Measurements from ENCODE around the gene SGTA. TPM values are rescaled to one million over a fixed set of nuclear protein-coding genes. Genes with fewer than 3 reads are reported as not detected.

SGTA gene
- total RNA-seq, 2 experiments from 2014 or later = 53.0 to 62.2 TPM

- Mint-ChIP-seq H3K9me3 (ENCODE audit: low read depth) (no peaks in the 10 kb centered on the region), H3K36me3 (ENCODE audit: low read depth) (peaks cover 16% of the 10 kb centered on the region), H3K27me3 (no peaks in the 10 kb centered on the region), H3K4me1 (no peaks in the 10 kb centered on the region), H3K4me3 (no peak overlapping the region), H3K27ac (no peak overlapping the region)
- ChIA-PET POLR2A (no interaction called here), CTCF (no interaction called here)
- no peak for ATAC-seq
- intact Hi-C loops (cut with DNase I, micrococcal nuclease) = no loop called here
- DNase-seq = no peak
Observed at GRCh38 chr19:2808129-2808941, 25.3 kb upstream of the SGTA start.

- H3K9me3 Mint-ChIP-seq (ENCODE audit: low read depth) = no peaks in the 10 kb centered on the region
- no peaks in the 10 kb centered on the region for H3K27me3 Mint-ChIP-seq
- no peak overlapping the region for H3K27ac Mint-ChIP-seq
- peaks cover 23% of the 10 kb centered on the region for H3K36me3 Mint-ChIP-seq (ENCODE audit: low read depth)
- intact Hi-C loops (cut with DNase I, micrococcal nuclease) = no loop called here
- H3K4me1 Mint-ChIP-seq = no peaks in the 10 kb centered on the region
- DNase-seq (no peak), ATAC-seq (no peak)
- ChIA-PET POLR2A (no interaction called here), CTCF (no interaction called here)
- no peak overlapping the region for H3K4me3 Mint-ChIP-seq
Observed at GRCh38 chr19:2807379-2808128, 24.5 kb upstream of the SGTA start.

GRCh38 chr19:2806736-2807378, 23.8 kb upstream of the SGTA start:
- Mint-ChIP-seq H3K27me3 (no peaks in the 10 kb centered on the region), H3K27ac (no peak overlapping the region), H3K4me1 (no peaks in the 10 kb centered on the region), H3K9me3 (ENCODE audit: low read depth) (no peaks in the 10 kb centered on the region), H3K36me3 (ENCODE audit: low read depth) (peaks cover 26% of the 10 kb centered on the region), H3K4me3 (no peak overlapping the region)
- ATAC-seq (no peak), DNase-seq (no peak)
- POLR2A ChIA-PET = no interaction called here
- CTCF ChIA-PET = no interaction called here
- intact Hi-C loops (cut with DNase I, micrococcal nuclease) = no loop called here

- H3K9me3 Mint-ChIP-seq (ENCODE audit: low read depth) = no peaks in the 10 kb centered on the region
- H3K4me1 Mint-ChIP-seq = no peaks in the 10 kb centered on the region
- H3K27ac Mint-ChIP-seq = no peak overlapping the region
- H3K27me3 Mint-ChIP-seq = no peaks in the 10 kb centered on the region
- DNase-seq (no peak), ATAC-seq (no peak)
- H3K4me3 Mint-ChIP-seq = no peak overlapping the region
- POLR2A ChIA-PET = no interaction called here
- peaks cover 28% of the 10 kb centered on the region for H3K36me3 Mint-ChIP-seq (ENCODE audit: low read depth)
- CTCF ChIA-PET = no interaction called here
- intact Hi-C loops (cut with DNase I, micrococcal nuclease) = no loop called here
Observed at GRCh38 chr19:2805991-2806649, 23.0 kb upstream of the SGTA start.

GRCh38 chr19:2805261-2805900, 22.3 kb upstream of the SGTA start:
- H3K4me3 Mint-ChIP-seq = no peak overlapping the region
- no peak for ATAC-seq
- H3K36me3 Mint-ChIP-seq (ENCODE audit: low read depth) = peaks cover 31% of the 10 kb centered on the region
- ChIA-PET CTCF (no interaction called here), POLR2A (no interaction called here)
- H3K4me1 Mint-ChIP-seq = no peaks in the 10 kb centered on the region
- DNase-seq = no peak
- H3K27me3 Mint-ChIP-seq = no peaks in the 10 kb centered on the region
- H3K9me3 Mint-ChIP-seq (ENCODE audit: low read depth) = no peaks in the 10 kb centered on the region
- intact Hi-C loops (cut with DNase I, micrococcal nuclease) = no loop called here
- no peak overlapping the region for H3K27ac Mint-ChIP-seq

- no peaks in the 10 kb centered on the region for H3K4me1 Mint-ChIP-seq
- POLR2A ChIA-PET = no interaction called here
- H3K4me3 Mint-ChIP-seq = no peak overlapping the region
- no peaks in the 10 kb centered on the region for H3K27me3 Mint-ChIP-seq
- CTCF ChIA-PET = no interaction called here
- H3K27ac Mint-ChIP-seq = no peak overlapping the region
- DNase-seq = no peak
- no peak for ATAC-seq
- H3K9me3 Mint-ChIP-seq (ENCODE audit: low read depth) = no peaks in the 10 kb centered on the region
- intact Hi-C loops (cut with DNase I, micrococcal nuclease) = no loop called here
- peaks cover 31% of the 10 kb centered on the region for H3K36me3 Mint-ChIP-seq (ENCODE audit: low read depth)
Observed at GRCh38 chr19:2804156-2805004, 21.3 kb upstream of the SGTA start.

GRCh38 chr19:2803486-2804155, 20.5 kb upstream of the SGTA start:
- intact Hi-C loops (cut with DNase I, micrococcal nuclease) = no loop called here
- peaks cover 25% of the 10 kb centered on the region for H3K36me3 Mint-ChIP-seq (ENCODE audit: low read depth)
- ATAC-seq (no peak), DNase-seq (no peak)
- H3K27ac Mint-ChIP-seq = no peak overlapping the region
- no peaks in the 10 kb centered on the region for H3K4me1 Mint-ChIP-seq
- CTCF ChIA-PET = no interaction called here
- no peak overlapping the region for H3K4me3 Mint-ChIP-seq
- no peaks in the 10 kb centered on the region for H3K27me3 Mint-ChIP-seq
- POLR2A ChIA-PET = no interaction called here
- no peaks in the 10 kb centered on the region for H3K9me3 Mint-ChIP-seq (ENCODE audit: low read depth)

- DNase-seq (no peak), ATAC-seq (no peak)
- Mint-ChIP-seq H3K27me3 (no peaks in the 10 kb centered on the region), H3K9me3 (ENCODE audit: low read depth) (no peaks in the 10 kb centered on the region), H3K36me3 (ENCODE audit: low read depth) (peaks cover 23% of the 10 kb centered on the region), H3K27ac (no peak overlapping the region), H3K4me1 (no peaks in the 10 kb centered on the region), H3K4me3 (no peak overlapping the region)
- CTCF ChIA-PET = no interaction called here
- intact Hi-C loops (cut with DNase I, micrococcal nuclease) = no loop called here
- POLR2A ChIA-PET = no interaction called here
Observed at GRCh38 chr19:2802826-2803225, 19.8 kb upstream of the SGTA start.

GRCh38 chr19:2800506-2800905, 17.4 kb upstream of the SGTA start:
- ChIA-PET POLR2A (no interaction called here), CTCF (no interaction called here)
- Mint-ChIP-seq H3K27ac (no peak overlapping the region), H3K36me3 (ENCODE audit: low read depth) (peaks cover 35% of the 10 kb centered on the region), H3K9me3 (ENCODE audit: low read depth) (no peaks in the 10 kb centered on the region), H3K4me3 (no peak overlapping the region), H3K27me3 (no peaks in the 10 kb centered on the region), H3K4me1 (no peaks in the 10 kb centered on the region)
- ATAC-seq = no peak
- no peak for DNase-seq
- intact Hi-C loops (cut with DNase I, micrococcal nuclease) = no loop called here

- CTCF ChIA-PET = no interaction called here
- Mint-ChIP-seq H3K4me1 (no peaks in the 10 kb centered on the region), H3K9me3 (ENCODE audit: low read depth) (no peaks in the 10 kb centered on the region), H3K27me3 (no peaks in the 10 kb centered on the region), H3K36me3 (ENCODE audit: low read depth) (peaks cover 39% of the 10 kb centered on the region), H3K4me3 (no peak overlapping the region), H3K27ac (no peak overlapping the region)
- POLR2A ChIA-PET = no interaction called here
- no peak for DNase-seq
- intact Hi-C loops (cut with DNase I, micrococcal nuclease) = no loop called here
- no peak for ATAC-seq
Observed at GRCh38 chr19:2799273-2800020, 16.4 kb upstream of the SGTA start.

All from activated CD4-positive, alpha-beta T cell treated with anti-CD3 and anti-CD28 coated beads for 36 hours (primary cell).